H9 (cell line): ENCODE results near the gene RNF217. TPM values are rescaled to one million over a fixed set of nuclear protein-coding genes. Genes with fewer than 3 reads are reported as not detected.

Experiments used
- DNase-seq: peaks from one replicate; pipeline ENCODE4 v3.0.0-alpha.2; 2017
- H2AFZ ChIP-seq: one replicate; pipeline ENCODE4 v1.6.1; 2013; ENCODE audit warnings: mild to moderate bottlenecking, low read length, control low read depth, moderate library complexity
- H2AK5ac ChIP-seq: 2 replicates; pipeline ENCODE4 v1.6.1; 2013; ENCODE audit warnings: low read length, control low read depth, mixed read lengths; ENCODE audit not compliant: insufficient read length
- H2BK120ac ChIP-seq: one replicate; pipeline ENCODE4 v1.6.1; 2013; ENCODE audit warnings: low read depth, mild to moderate bottlenecking, low read length, control low read depth, inconsistent platforms; ENCODE audit not compliant: poor library complexity, severe bottlenecking
- H2BK12ac ChIP-seq: 2 replicates; pipeline ENCODE4 v1.6.1; 2013; ENCODE audit warnings: low read length, control low read depth, mixed read lengths, low read depth; ENCODE audit not compliant: insufficient read length
- H2BK15ac ChIP-seq: 2 replicates; pipeline ENCODE4 v1.6.1; 2013; ENCODE audit warnings: low read depth, low read length, control low read depth
- H2BK20ac ChIP-seq: one replicate; pipeline ENCODE4 v1.6.1; 2013; ENCODE audit warnings: low read depth, mild to moderate bottlenecking, low read length, control low read depth, inconsistent platforms; ENCODE audit not compliant: poor library complexity, severe bottlenecking
- H2BK5ac ChIP-seq: 2 replicates; pipeline ENCODE4 v1.6.1; 2013; ENCODE audit warnings: low read length, control low read depth, mixed read lengths; ENCODE audit not compliant: insufficient read length
- H3K14ac ChIP-seq: 2 replicates; pipeline ENCODE4 v1.6.1; 2013; ENCODE audit warnings: low read length, control low read depth; ENCODE audit not compliant: insufficient read depth
- H3K18ac ChIP-seq: 2 replicates; pipeline ENCODE4 v1.6.1; 2013; ENCODE audit warnings: low read depth, mild to moderate bottlenecking, mixed read lengths, low read length, control low read depth; ENCODE audit not compliant: insufficient read length
- H3K23ac ChIP-seq: 2 replicates; pipeline ENCODE4 v1.6.1; 2013; ENCODE audit warnings: low read length, control low read depth, mixed read lengths, low read depth; ENCODE audit not compliant: insufficient read length
- H3K23me2 ChIP-seq: 2 replicates; pipeline ENCODE4 v1.6.1; 2013; ENCODE audit warnings: low read depth, mild to moderate bottlenecking, mixed read lengths, low read length, control low read depth; ENCODE audit not compliant: insufficient read length, poor library complexity, severe bottlenecking
- H3K27ac ChIP-seq: 2 replicates; pipeline ENCODE4 v1.5.1; 2013; ENCODE audit warnings: low read length, control low read depth, mixed read lengths, low read depth; ENCODE audit not compliant: insufficient read length
- H3K27me3 ChIP-seq: 2 replicates; pipeline ENCODE4 v1.6.1; 2013; ENCODE audit warnings: low read length, control low read depth, inconsistent platforms; ENCODE audit not compliant: insufficient read depth
- H3K4ac ChIP-seq: 2 replicates; pipeline ENCODE4 v1.6.1; 2013; ENCODE audit warnings: low read depth, mild to moderate bottlenecking, control low read depth, inconsistent platforms, low read length, moderate library complexity
- H3K4me1 ChIP-seq: 2 replicates; pipeline ENCODE4 v1.6.1; 2013; ENCODE audit warnings: low read length, control low read depth, inconsistent platforms; ENCODE audit not compliant: insufficient read depth
- H3K4me2 ChIP-seq: 2 replicates; pipeline ENCODE4 v1.6.1; 2013; ENCODE audit warnings: low read length, control low read depth, mixed read lengths; ENCODE audit not compliant: insufficient read length, insufficient read depth
- H3K56ac ChIP-seq: 2 replicates; pipeline ENCODE4 v1.6.1; 2013; ENCODE audit warnings: low read depth, mild to moderate bottlenecking, mixed read lengths, low read length, control low read depth; ENCODE audit not compliant: insufficient read length
- H3K79me1 ChIP-seq: 2 replicates; pipeline ENCODE4 v1.6.1; 2013; ENCODE audit warnings: low read depth, mild to moderate bottlenecking, moderate library complexity, low read length, control low read depth, inconsistent platforms; ENCODE audit not compliant: insufficient read depth, poor library complexity, severe bottlenecking
- H3K79me2 ChIP-seq: 2 replicates; pipeline ENCODE4 v1.6.1; 2013; ENCODE audit warnings: low read length, control low read depth, inconsistent platforms; ENCODE audit not compliant: insufficient read depth
- H3K9ac ChIP-seq: 2 replicates; pipeline ENCODE4 v1.6.1; 2013; ENCODE audit warnings: low read length, control low read depth, mixed read lengths; ENCODE audit not compliant: insufficient read length; ENCODE audit errors: extremely low read depth
- H3K9me3 ChIP-seq: one replicate; pipeline ENCODE4 v1.6.1; 2013; ENCODE audit warnings: low read depth, low read length, inconsistent platforms; ENCODE audit not compliant: control insufficient read depth
- H3T11ph ChIP-seq: one replicate; pipeline ENCODE4 v1.6.1; 2013; ENCODE audit warnings: mild to moderate bottlenecking, low read length, control low read depth, inconsistent platforms
- H4K20me1 ChIP-seq: one replicate; pipeline ENCODE4 v1.6.1; 2013; ENCODE audit not compliant: control insufficient read depth, insufficient read length, insufficient read depth
- H4K5ac ChIP-seq: 2 replicates; pipeline ENCODE4 v1.6.1; 2013; ENCODE audit warnings: low read depth, mild to moderate bottlenecking, mixed read lengths, low read length, control low read depth; ENCODE audit not compliant: insufficient read length
- H4K8ac ChIP-seq: replicated peaks from 2 replicates; pipeline ENCODE4 v1.6.1; 2013; ENCODE audit warnings: low read length, control low read depth, mixed read lengths, low read depth; ENCODE audit not compliant: insufficient read length
- H4K91ac ChIP-seq: 2 replicates; pipeline ENCODE4 v1.6.1; 2013; ENCODE audit warnings: low read depth, mild to moderate bottlenecking, moderate library complexity, mixed read lengths, low read length, control low read depth; ENCODE audit not compliant: insufficient read length
- H3K27ac Mint-ChIP-seq, 3 experiments: 2 replicates in 2 of 3; 3 replicates in 1 of 3; pipeline ENCODE4 v1.8.0; 2020 to 2021; ENCODE audit warnings: mixed read lengths in 3 of 3, mild to moderate bottlenecking in 1 of 3, moderate library complexity in 1 of 3
- H3K27me3 Mint-ChIP-seq: 2 replicates; pipeline ENCODE4 v1.8.0; 2021; ENCODE audit warnings: low read depth, mild to moderate bottlenecking, moderate library complexity, mixed read lengths
- H3K36me3 Mint-ChIP-seq, 3 experiments: 2 replicates in 2 of 3; 3 replicates in 1 of 3; pipeline ENCODE4 v1.8.0; 2020 to 2021; ENCODE audit warnings: low read depth in 3 of 3, mixed read lengths in 3 of 3; ENCODE audit not compliant: insufficient read depth in 1 of 3
- H3K4me1 Mint-ChIP-seq, 2 experiments: 2 replicates each; pipeline ENCODE4 v1.8.0; 2020; ENCODE audit warnings: mixed read lengths in 2 of 2
- H3K4me3 Mint-ChIP-seq, 2 experiments: 2 replicates in 1 of 2; 3 replicates in 1 of 2; pipeline ENCODE4 v1.8.0; 2020 to 2021; ENCODE audit warnings: mild to moderate bottlenecking in 2 of 2, mixed read lengths in 2 of 2, moderate library complexity in 1 of 2
- H3K9me3 Mint-ChIP-seq, 2 experiments: 2 replicates in 1 of 2; 3 replicates in 1 of 2; pipeline ENCODE4 v1.8.0; 2020; ENCODE audit warnings: mild to moderate bottlenecking in 2 of 2, mixed read lengths in 2 of 2, moderate library complexity in 1 of 2
- WGBS: extraction: QIAGEN DNeasy Blood & Tissue Kit; methylation state at CpG from one replicate; pipeline ENCODE4 v1.1.7; 2013; ENCODE audit warnings: missing lambda C conversion rate, low lambda C conversion rate, mixed read lengths; ENCODE audit not compliant: insufficient read length; ENCODE audit errors: extremely low coverage; 5-methylcytosine and 5-hydroxymethylcytosine counted together
- total RNA-seq: library from RNA; stranded (reverse); gene quantifications from 2 replicates; pipeline ENCODE4 v1.2.1, GENCODE V29; 2021
- TF ChIP-seq, protein P1 (sequence below): fragments of 200-600 bp; sonication (generic); conservative IDR thresholded peaks from 3 replicates; pipeline ENCODE4 v1.8.0; 2021; ENCODE audit warnings: antibody characterized with exemption, mild to moderate bottlenecking

The RNF217 gene
- total RNA-seq, 1 experiment from 2014 or later: 9.6 TPM

GRCh38 chr6:125067552-125067951 is 105.3 kb downstream of the RNF217 start:
- H3K4me2 ChIP-seq: no peak overlapping the region
- Mint-ChIP-seq H3K27me3 (no peaks in the 10 kb centered on the region), H3K36me3 (no peaks in the 10 kb centered on the region), H3K9me3 (no peaks in the 10 kb centered on the region), H3K4me3 (no peak overlapping the region), H3K27ac (no peak overlapping the region), H3K4me1 (no peaks in the 10 kb centered on the region)
- no CpG with 5 or more reads among the region's 1 CpG for WGBS
- no peak overlapping the region for H4K8ac ChIP-seq
- no peak overlapping the region for H2BK20ac ChIP-seq
- no peak overlapping the region for H2AFZ ChIP-seq
- TF ChIP-seq, protein P1, sequence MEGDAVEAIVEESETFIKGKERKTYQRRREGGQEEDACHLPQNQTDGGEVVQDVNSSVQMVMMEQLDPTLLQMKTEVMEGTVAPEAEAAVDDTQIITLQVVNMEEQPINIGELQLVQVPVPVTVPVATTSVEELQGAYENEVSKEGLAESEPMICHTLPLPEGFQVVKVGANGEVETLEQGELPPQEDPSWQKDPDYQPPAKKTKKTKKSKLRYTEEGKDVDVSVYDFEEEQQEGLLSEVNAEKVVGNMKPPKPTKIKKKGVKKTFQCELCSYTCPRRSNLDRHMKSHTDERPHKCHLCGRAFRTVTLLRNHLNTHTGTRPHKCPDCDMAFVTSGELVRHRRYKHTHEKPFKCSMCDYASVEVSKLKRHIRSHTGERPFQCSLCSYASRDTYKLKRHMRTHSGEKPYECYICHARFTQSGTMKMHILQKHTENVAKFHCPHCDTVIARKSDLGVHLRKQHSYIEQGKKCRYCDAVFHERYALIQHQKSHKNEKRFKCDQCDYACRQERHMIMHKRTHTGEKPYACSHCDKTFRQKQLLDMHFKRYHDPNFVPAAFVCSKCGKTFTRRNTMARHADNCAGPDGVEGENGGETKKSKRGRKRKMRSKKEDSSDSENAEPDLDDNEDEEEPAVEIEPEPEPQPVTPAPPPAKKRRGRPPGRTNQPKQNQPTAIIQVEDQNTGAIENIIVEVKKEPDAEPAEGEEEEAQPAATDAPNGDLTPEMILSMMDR: no peak
- H4K91ac ChIP-seq: no peak overlapping the region
- no peak overlapping the region for H2BK5ac ChIP-seq
- no peak overlapping the region for H3T11ph ChIP-seq
- no peak overlapping the region for H2BK120ac ChIP-seq
- no peak overlapping the region for H2BK15ac ChIP-seq
- H3K27ac ChIP-seq: no peak overlapping the region
- no peak overlapping the region for H3K18ac ChIP-seq
- H3K4ac ChIP-seq: no peak overlapping the region
- H3K14ac ChIP-seq: no peak overlapping the region
- H3K9me3 ChIP-seq: no peaks in the 10 kb centered on the region
- H3K4me1 ChIP-seq: 0 out of 2 replicates have a peak, but pooled peaks cover 3% of the 10 kb centered on the region
- H3K79me2 ChIP-seq: no peaks in the 10 kb centered on the region
- H3K23ac ChIP-seq: no peak overlapping the region
- no peak overlapping the region for H3K9ac ChIP-seq
- no peak overlapping the region for H2AK5ac ChIP-seq
- no peaks in the 10 kb centered on the region for H3K79me1 ChIP-seq
- H4K20me1 ChIP-seq: no peaks in the 10 kb centered on the region
- no peaks in the 10 kb centered on the region for H3K23me2 ChIP-seq
- no peak overlapping the region for H3K56ac ChIP-seq
- no peak overlapping the region for H2BK12ac ChIP-seq
- no peaks in the 10 kb centered on the region for H3K27me3 ChIP-seq
- no peak overlapping the region for H4K5ac ChIP-seq
- no peak for DNase-seq
